Measurements from ENCODE around the gene NEK11. TPM values are rescaled to one million over a fixed set of nuclear protein-coding genes. Genes with fewer than 3 reads are reported as not detected.

Gene NEK11
- total and polyA plus RNA-seq, 2 donors (not counting 3 experiments of a cell fraction or from before 2014, with no cell fraction given): 1.7 to 4.3 TPM

- no peaks in the 10 kb centered on the region for H3K9me1 ChIP-seq (replicated peaks; ENCODE audit: control insufficient read depth, extremely low read depth, insufficient read depth, low read length)
- no peaks in the 10 kb centered on the region for H3K4me1 ChIP-seq (ENCODE audit: control insufficient read depth, extremely low read depth, insufficient read depth, low read length)
- no peaks in the 10 kb centered on the region for H3K79me2 ChIP-seq (ENCODE audit: control insufficient read depth, insufficient read depth, low read length)
- ChIA-PET CTCF (no interaction called here), POLR2A (no interaction called here)
- H3K4me3 ChIP-seq (replicated peaks in 1 of 3; ENCODE audit: insufficient read depth in 1 of 3, low read depth in 1 of 3, low read length in 3 of 3): no peak overlapping the region
- H4K20me1 ChIP-seq (replicated peaks; ENCODE audit: control insufficient read depth, extremely low read depth, insufficient read depth, low read length): no peaks in the 10 kb centered on the region
- no peaks in the 10 kb centered on the region for H3K9me3 ChIP-seq (replicated peaks; ENCODE audit: control insufficient read depth, insufficient read depth, low read length)
- H2AFZ ChIP-seq (ENCODE audit: low read depth, low read length): no peak overlapping the region
- no peaks in the 10 kb centered on the region for H3K36me3 ChIP-seq (ENCODE audit: control insufficient read depth in 2 of 2, extremely low read depth in 1 of 2, insufficient read depth in 2 of 2, low read length in 2 of 2)
- no peak for DNase-seq (ENCODE audit: low read depth, low spot score)
- FAIRE-seq: no peak
- intact Hi-C loops (cut with micrococcal nuclease) (no loop called here), dilution Hi-C loops (cut with MboI; ENCODE audit: extremely low pct_ligation_motif_present, low sequenced_read_pairs) (no loop called here)
- no peak overlapping the region for H3K4me2 ChIP-seq (ENCODE audit: insufficient read depth, low read length)
- H3K27me3 ChIP-seq (ENCODE audit: control insufficient read depth in 2 of 2, insufficient read depth in 2 of 2, low read length in 2 of 2): no peaks in the 10 kb centered on the region
- no peak for TF ChIP-seq EZH2 (IDR thresholded peaks at IDR 0.05; ENCODE audit: borderline replicate concordance, low read depth, low read length, severe bottlenecking)
- no peak for TF ChIP-seq GATA2 (IDR thresholded peaks at IDR 0.05; ENCODE audit: insufficient read depth, insufficient read length, low read depth, low read length)
- no peak for TF ChIP-seq CTCF (IDR thresholded peaks at IDR 0.05; ENCODE audit: extremely low read depth in 1 of 2, insufficient read depth in 1 of 2, low read depth in 1 of 2, low read length in 2 of 2)
- no peak for TF ChIP-seq MAX (IDR thresholded peaks at IDR 0.05; ENCODE audit: insufficient read depth, insufficient read length)
- TF ChIP-seq FOS (IDR thresholded peaks at IDR 0.05; ENCODE audit: borderline replicate concordance, insufficient read depth, low read length): no peak
- TF ChIP-seq POLR2A (IDR thresholded peaks at IDR 0.05; ENCODE audit: low read depth, low read length): no peak
- no peak for TF ChIP-seq POLR2AphosphoS5 (IDR thresholded peaks at IDR 0.05; ENCODE audit: insufficient read depth, low read depth, low read length)
- no peak for TF ChIP-seq MYC (IDR thresholded peaks at IDR 0.05; ENCODE audit: low read depth, low read length)
- no peak for TF ChIP-seq JUN (IDR thresholded peaks at IDR 0.05; ENCODE audit: borderline replicate concordance, insufficient read depth, insufficient read length, low read depth)
- no peak overlapping the region for H3K9ac ChIP-seq (replicated peaks; ENCODE audit: extremely low read depth, insufficient read depth, low read length)
- no peak overlapping the region for H3K27ac ChIP-seq (ENCODE audit: insufficient read depth, low read depth, low read length)
- BruUV-seq (replicated peaks): no TSS peak
Measured at GRCh38 chr3:131371688-131372066, 345.0 kb downstream of the NEK11 start.
